Measurements from ENCODE around the gene AOPEP. TPM values are rescaled to one million over a fixed set of nuclear protein-coding genes. Genes with fewer than 3 reads are reported as not detected.

The AOPEP gene
- total and polyA plus RNA-seq, 4 donors, result 210 to 311 (median 285) TPM

- H3K36me3 ChIP-seq (ENCODE audit: control insufficient read depth in 1 of 2, insufficient read depth in 2 of 2, low read length in 1 of 2), result no peaks in the 10 kb centered on the region
- 4 to 9% methylated on average over 3 of the region's 3 CpGs for WGBS, 2 donors
- peaks cover 0 to 8% of the 10 kb centered on the region in 2 donors for H3K4me1 ChIP-seq (ENCODE audit: control insufficient read depth in 1 of 2, insufficient read depth in 2 of 2, low read length in 2 of 2)
- no peak for DNase-seq
- H3K4me3 ChIP-seq (ENCODE audit: low read length in 2 of 2), result no peak overlapping the region
- intact Hi-C loops (cut with DNase I), result loop anchor here (5.0 kb wide), 4 partner anchors 53 to 458 kb away; no protein-coding TSS in a partner anchor
- H3K27ac ChIP-seq (ENCODE audit: low read depth in 1 of 2, low read length in 2 of 2), result peak overlapping the region; percentile 37 to 64
- no peaks in the 10 kb centered on the region for H3K27me3 ChIP-seq (ENCODE audit: control insufficient read depth in 1 of 2, insufficient read depth in 2 of 2, low read length in 1 of 2)
- H3K9me3 ChIP-seq (ENCODE audit: control insufficient read depth, low read length), result no peaks in the 10 kb centered on the region
- no peak for ATAC-seq (ENCODE audit: low FRiP score)
These were observed 399.2 kb downstream of the AOPEP start for GRCh38 chr9:95125652-95126051.

- WGBS, 2 donors, result 11 to 14% methylated on average over 9 of the region's 9 CpGs
- intact Hi-C loops (cut with DNase I), result loop anchor here (5.0 kb wide), 4 partner anchors 54 to 459 kb away; no protein-coding TSS in a partner anchor
- no peaks in the 10 kb centered on the region for H3K27me3 ChIP-seq (ENCODE audit: control insufficient read depth in 1 of 2, insufficient read depth in 2 of 2, low read length in 1 of 2)
- no peak overlapping the region for H3K4me3 ChIP-seq (ENCODE audit: low read length in 2 of 2)
- H3K27ac ChIP-seq (ENCODE audit: low read depth in 1 of 2, low read length in 2 of 2), result peak overlapping the region; percentile 32 to 40
- DNase-seq (no peak), ATAC-seq (ENCODE audit: low FRiP score) (no peak)
- no peaks in the 10 kb centered on the region for H3K36me3 ChIP-seq (ENCODE audit: control insufficient read depth in 1 of 2, insufficient read depth in 2 of 2, low read length in 1 of 2)
- H3K4me1 ChIP-seq (ENCODE audit: control insufficient read depth in 1 of 2, insufficient read depth in 2 of 2, low read length in 2 of 2), result peaks cover 0 to 6% of the 10 kb centered on the region in 2 donors
- no peaks in the 10 kb centered on the region for H3K9me3 ChIP-seq (ENCODE audit: control insufficient read depth, low read length)
These were observed 400.2 kb downstream of the AOPEP start for GRCh38 chr9:95126739-95127138.

GRCh38 chr9:95127249-95128176 lies 401.0 kb downstream of the AOPEP start:
- Histone ChIP-seq H3K27me3 (ENCODE audit: control insufficient read depth in 1 of 2, insufficient read depth in 2 of 2, low read length in 1 of 2) (no peaks in the 10 kb centered on the region), H3K9me3 (ENCODE audit: control insufficient read depth, low read length) (no peaks in the 10 kb centered on the region), H3K4me3 (ENCODE audit: low read length in 2 of 2) (peak overlapping the region; percentile 4 to 39), H3K36me3 (ENCODE audit: control insufficient read depth in 1 of 2, insufficient read depth in 2 of 2, low read length in 1 of 2) (no peaks in the 10 kb centered on the region), H3K27ac (ENCODE audit: low read depth in 1 of 2, low read length in 2 of 2) (peak overlapping the region in 1 of 2 donors; percentile 72), H3K4me1 (ENCODE audit: control insufficient read depth in 1 of 2, insufficient read depth in 2 of 2, low read length in 2 of 2) (peaks cover 0 to 6% of the 10 kb centered on the region in 2 donors)
- DNase-seq, result peak; percentile 92 to 96
- intact Hi-C loops (cut with DNase I), result loop anchor here (5.0 kb wide), 4 partner anchors 55 to 460 kb away; no protein-coding TSS in a partner anchor
- 1 to 4% methylated on average over 35 of the region's 35 CpGs for WGBS, 2 donors
- peak; percentile 94 for ATAC-seq (ENCODE audit: low FRiP score)

GRCh38 chr9:95128177-95128524 lies 401.7 kb downstream of the AOPEP start:
- Histone ChIP-seq H3K27ac (ENCODE audit: low read depth in 1 of 2, low read length in 2 of 2) (no peak overlapping the region), H3K4me1 (ENCODE audit: control insufficient read depth in 1 of 2, insufficient read depth in 2 of 2, low read length in 2 of 2) (peaks cover 0 to 6% of the 10 kb centered on the region in 2 donors), H3K9me3 (ENCODE audit: control insufficient read depth, low read length) (no peaks in the 10 kb centered on the region), H3K4me3 (ENCODE audit: low read length in 2 of 2) (no peak overlapping the region), H3K27me3 (ENCODE audit: control insufficient read depth in 1 of 2, insufficient read depth in 2 of 2, low read length in 1 of 2) (no peaks in the 10 kb centered on the region), H3K36me3 (ENCODE audit: control insufficient read depth in 1 of 2, insufficient read depth in 2 of 2, low read length in 1 of 2) (no peaks in the 10 kb centered on the region)
- 33% methylated on average over 4 of the region's 4 CpGs for WGBS, 2 donors
- ATAC-seq (ENCODE audit: low FRiP score) (no peak), DNase-seq (no peak)
- intact Hi-C loops (cut with DNase I), result loop anchor here (5.0 kb wide), 4 partner anchors 56 to 461 kb away; no protein-coding TSS in a partner anchor

- intact Hi-C loops (cut with DNase I), result loop anchor here (5.0 kb wide), 4 partner anchors 57 to 462 kb away; no protein-coding TSS in a partner anchor
- WGBS, 2 donors, result 77 to 78% methylated on average over 8 of the region's 8 CpGs
- H3K9me3 ChIP-seq (ENCODE audit: control insufficient read depth, low read length), result no peaks in the 10 kb centered on the region
- no peak overlapping the region for H3K4me3 ChIP-seq (ENCODE audit: low read length in 2 of 2)
- no peaks in the 10 kb centered on the region for H3K36me3 ChIP-seq (ENCODE audit: control insufficient read depth in 1 of 2, insufficient read depth in 2 of 2, low read length in 1 of 2)
- no peak for ATAC-seq (ENCODE audit: low FRiP score)
- peaks cover 0 to 6% of the 10 kb centered on the region in 2 donors for H3K4me1 ChIP-seq (ENCODE audit: control insufficient read depth in 1 of 2, insufficient read depth in 2 of 2, low read length in 2 of 2)
- H3K27me3 ChIP-seq (ENCODE audit: control insufficient read depth in 1 of 2, insufficient read depth in 2 of 2, low read length in 1 of 2), result no peaks in the 10 kb centered on the region
- no peak overlapping the region for H3K27ac ChIP-seq (ENCODE audit: low read depth in 1 of 2, low read length in 2 of 2)
- no peak for DNase-seq
These were observed 403.2 kb downstream of the AOPEP start for GRCh38 chr9:95129476-95130291.

- intact Hi-C loops (cut with DNase I), result loop anchor here in 1 of 2 donors (5.0 kb wide), 1 partner anchor 448 kb away; no protein-coding TSS in a partner anchor
- peaks cover 0 to 6% of the 10 kb centered on the region in 2 donors for H3K4me1 ChIP-seq (ENCODE audit: control insufficient read depth in 1 of 2, insufficient read depth in 2 of 2, low read length in 2 of 2)
- no peak overlapping the region for H3K27ac ChIP-seq (ENCODE audit: low read depth in 1 of 2, low read length in 2 of 2)
These were observed 404.0 kb downstream of the AOPEP start for GRCh38 chr9:95130484-95130883.

GRCh38 chr9:95131023-95131943 lies 404.8 kb downstream of the AOPEP start:
- no peaks in the 10 kb centered on the region for H3K27me3 ChIP-seq (ENCODE audit: control insufficient read depth in 1 of 2, insufficient read depth in 2 of 2, low read length in 1 of 2)
- DNase-seq (peak in 1 of 2 donors; percentile 68), ATAC-seq (ENCODE audit: low FRiP score) (peak; percentile 68)
- H3K27ac ChIP-seq (ENCODE audit: low read depth in 1 of 2, low read length in 2 of 2), result no peak overlapping the region
- 16 to 18% methylated on average over 7 of the region's 7 CpGs for WGBS, 2 donors
- H3K4me3 ChIP-seq (ENCODE audit: low read length in 2 of 2), result no peak overlapping the region
- H3K4me1 ChIP-seq (ENCODE audit: control insufficient read depth in 1 of 2, insufficient read depth in 2 of 2, low read length in 2 of 2), result peaks cover 0 to 6% of the 10 kb centered on the region in 2 donors
- H3K9me3 ChIP-seq (ENCODE audit: control insufficient read depth, low read length), result no peaks in the 10 kb centered on the region
- no peaks in the 10 kb centered on the region for H3K36me3 ChIP-seq (ENCODE audit: control insufficient read depth in 1 of 2, insufficient read depth in 2 of 2, low read length in 1 of 2)
- intact Hi-C loops (cut with DNase I), result loop anchor here in 1 of 2 donors (5.0 kb wide), 1 partner anchor 449 kb away; no protein-coding TSS in a partner anchor

More at GRCh38 chr9:95130484-95130883, 404.0 kb downstream of the AOPEP start:
- no peak overlapping the region for H3K4me3 ChIP-seq (ENCODE audit: low read length in 2 of 2)
- no peaks in the 10 kb centered on the region for H3K27me3 ChIP-seq (ENCODE audit: control insufficient read depth in 1 of 2, insufficient read depth in 2 of 2, low read length in 1 of 2)
- no peaks in the 10 kb centered on the region for H3K9me3 ChIP-seq (ENCODE audit: control insufficient read depth, low read length)
- WGBS, 2 donors, result 62 to 69% methylated on average over 5 of the region's 5 CpGs
- no peaks in the 10 kb centered on the region for H3K36me3 ChIP-seq (ENCODE audit: control insufficient read depth in 1 of 2, insufficient read depth in 2 of 2, low read length in 1 of 2)
- ATAC-seq (ENCODE audit: low FRiP score) (no peak), DNase-seq (no peak)

All from aorta (tissue), 5 donors.